OCI-LY3 (cell line): ENCODE results near the gene MXI1.

Source experiments
- EZH2phosphoT487 ChIP-seq: fragments of 200-600 bp; shearing (Covaris generic); IDR thresholded peaks from 2 replicates; pipeline ENCODE4 v1.6.1; 2018; ENCODE audit warnings: antibody characterized with exemption, mixed run types, low read depth
- TF ChIP-seq, protein P1 (sequence below): fragments of 200-600, 300-600 bp; sonication (generic); IDR thresholded peaks from 2 replicates; pipeline ENCODE4 v1.5.1; 2014; ENCODE audit warnings: antibody characterized with exemption, low read length, low read depth

DNA sequence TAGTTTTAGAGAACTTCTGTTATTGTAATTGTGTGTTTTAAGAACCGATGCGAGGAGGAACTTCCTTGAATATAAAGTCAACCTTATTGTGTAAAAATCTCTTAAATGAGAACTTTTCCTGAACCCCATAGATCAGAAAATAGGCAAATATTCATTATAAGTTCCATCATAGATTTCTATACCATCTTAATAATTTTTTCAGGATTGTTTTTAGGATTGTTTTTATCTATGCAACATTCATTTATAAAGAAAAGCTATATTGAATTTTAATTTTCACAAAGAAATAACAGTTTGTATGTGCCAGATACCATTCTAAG is 99.0 kb downstream of the MXI1 start:
- no peak for TF ChIP-seq EZH2phosphoT487
- TF ChIP-seq, protein P1, sequence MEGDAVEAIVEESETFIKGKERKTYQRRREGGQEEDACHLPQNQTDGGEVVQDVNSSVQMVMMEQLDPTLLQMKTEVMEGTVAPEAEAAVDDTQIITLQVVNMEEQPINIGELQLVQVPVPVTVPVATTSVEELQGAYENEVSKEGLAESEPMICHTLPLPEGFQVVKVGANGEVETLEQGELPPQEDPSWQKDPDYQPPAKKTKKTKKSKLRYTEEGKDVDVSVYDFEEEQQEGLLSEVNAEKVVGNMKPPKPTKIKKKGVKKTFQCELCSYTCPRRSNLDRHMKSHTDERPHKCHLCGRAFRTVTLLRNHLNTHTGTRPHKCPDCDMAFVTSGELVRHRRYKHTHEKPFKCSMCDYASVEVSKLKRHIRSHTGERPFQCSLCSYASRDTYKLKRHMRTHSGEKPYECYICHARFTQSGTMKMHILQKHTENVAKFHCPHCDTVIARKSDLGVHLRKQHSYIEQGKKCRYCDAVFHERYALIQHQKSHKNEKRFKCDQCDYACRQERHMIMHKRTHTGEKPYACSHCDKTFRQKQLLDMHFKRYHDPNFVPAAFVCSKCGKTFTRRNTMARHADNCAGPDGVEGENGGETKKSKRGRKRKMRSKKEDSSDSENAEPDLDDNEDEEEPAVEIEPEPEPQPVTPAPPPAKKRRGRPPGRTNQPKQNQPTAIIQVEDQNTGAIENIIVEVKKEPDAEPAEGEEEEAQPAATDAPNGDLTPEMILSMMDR = no peak
